H1 (cell line): ENCODE measurements around the gene CA5A. TPM values are rescaled to one million over a fixed set of nuclear protein-coding genes. Genes with fewer than 3 reads are reported as not detected.

Experiments used
- BRCA1 ChIP-seq: IDR thresholded peaks from 2 replicates; pipeline ENCODE4 v1.6.1; 2012; ENCODE audit warnings: low read depth, low read length, improper control_type of control experiment
- CHD1 ChIP-seq: IDR thresholded peaks from 2 replicates; pipeline ENCODE4 v1.6.1; 2012; ENCODE audit warnings: low read depth, low read length, improper control_type of control experiment
- CHD2 ChIP-seq: IDR thresholded peaks from 2 replicates; pipeline ENCODE4 v1.6.1; 2012; ENCODE audit warnings: low read length, improper control_type of control experiment
- GTF2F1 ChIP-seq: IDR thresholded peaks from 2 replicates; pipeline ENCODE4 v1.6.1; 2012; ENCODE audit warnings: low read depth, low read length, improper control_type of control experiment, borderline replicate concordance
- MAFK ChIP-seq: IDR thresholded peaks from 2 replicates; pipeline ENCODE4 v1.6.1; 2012; ENCODE audit warnings: low read depth, mild to moderate bottlenecking, improper control_type of control experiment, low read length
- RBBP5 ChIP-seq: IDR thresholded peaks from 2 replicates; pipeline ENCODE4 v1.7.1; 2012; ENCODE audit warnings: low read depth, mild to moderate bottlenecking, inconsistent platforms, low read length, moderate library complexity, borderline replicate concordance
- SP2 ChIP-seq: IDR thresholded peaks from 2 replicates; pipeline ENCODE4 v1.6.1; 2012; ENCODE audit warnings: mild to moderate bottlenecking, low read length, inconsistent platforms
- ZNF274 ChIP-seq: IDR thresholded peaks from 2 replicates; pipeline ENCODE4 v1.7.0; 2012; ENCODE audit warnings: low read length, borderline replicate concordance; ENCODE audit errors: extremely low read depth
- polyA plus RNA-seq, 7 experiments: library from polyadenylated mRNA; depleted of rRNA in 3 of 7; stranded (reverse) in 5 of 7; unstranded in 2 of 7; fragments of >200 nt in 5 of 7; fragments of 200-250 nt in 2 of 7; gene quantifications; 1 replicate in 5 of 7; 2 replicates in 1 of 7; 4 replicates in 1 of 7; pipeline versions ENCODE4 v1.2.1 to v1.2.3, GENCODE V29; 2011 to 2013; ENCODE audit warnings: missing spikeins in 2 of 7, mixed read lengths in 2 of 7
- total RNA-seq: library from RNA; stranded (reverse); fragmentation: NEBNext Ultra II Directional; extraction: Animal tissue kit (Norgen Biotek cat#: 25700); gene quantifications from 2 replicates; pipeline ENCODE4 v1.2.1, GENCODE V29; 2021

The CA5A gene
- total and polyA plus RNA-seq, 2 of the 8 experiments (the other 6 are each of a cell fraction or from before 2014, with no cell fraction given), result not detected

DNA sequence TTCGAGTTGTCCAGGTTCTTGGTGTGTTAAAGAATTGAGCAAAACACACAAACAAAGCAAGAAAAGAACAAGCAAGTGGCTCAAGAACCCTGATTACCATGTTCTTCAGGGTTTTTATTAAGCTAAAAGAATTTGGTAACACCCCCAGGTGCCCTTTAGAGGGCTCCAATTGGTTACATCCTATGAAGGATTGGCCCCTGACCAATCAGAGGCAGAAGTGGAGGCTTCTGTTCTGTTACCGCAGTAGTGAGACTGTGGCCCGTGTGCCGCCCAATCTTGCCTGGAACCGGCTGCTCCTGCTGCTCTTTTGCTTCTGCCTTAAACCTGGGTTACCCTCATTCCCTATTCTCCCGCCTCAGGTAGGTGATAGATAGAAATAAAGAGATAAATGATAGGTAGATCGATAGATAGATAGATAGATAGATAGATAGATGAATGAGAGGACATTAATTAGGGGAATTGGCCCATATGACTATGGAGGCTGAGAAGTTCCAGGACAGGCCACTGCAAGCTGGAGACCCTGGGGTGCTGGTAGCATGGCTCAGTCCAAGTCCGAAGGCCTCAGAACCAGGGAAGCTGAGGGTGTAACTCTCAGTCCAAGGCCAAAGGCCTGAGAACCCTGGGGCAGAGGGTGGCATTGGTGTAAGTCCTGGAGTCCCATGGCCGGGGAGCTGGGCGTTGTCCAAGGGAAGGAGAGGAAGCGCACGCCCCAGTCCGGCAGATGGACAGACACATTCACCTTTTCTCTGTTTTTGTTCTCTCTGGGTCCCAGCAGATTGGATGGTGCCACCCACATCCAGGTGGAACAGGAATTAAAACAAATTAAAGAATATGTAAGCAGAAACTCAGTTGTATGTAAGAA lies 3.5 kb upstream of the CA5A start (continued):
- TF ChIP-seq MAFK (no peak), RBBP5 (no peak), BRCA1 (no peak), SP2 (peak; percentile 33; the same call in 1 of the 2 replicates), ZNF274 (no peak), CHD1 (no peak), GTF2F1 (no peak), CHD2 (peak; percentile 66)
